ENCODE results near the gene NAP1L4.

NAP1L4 gene

DNA sequence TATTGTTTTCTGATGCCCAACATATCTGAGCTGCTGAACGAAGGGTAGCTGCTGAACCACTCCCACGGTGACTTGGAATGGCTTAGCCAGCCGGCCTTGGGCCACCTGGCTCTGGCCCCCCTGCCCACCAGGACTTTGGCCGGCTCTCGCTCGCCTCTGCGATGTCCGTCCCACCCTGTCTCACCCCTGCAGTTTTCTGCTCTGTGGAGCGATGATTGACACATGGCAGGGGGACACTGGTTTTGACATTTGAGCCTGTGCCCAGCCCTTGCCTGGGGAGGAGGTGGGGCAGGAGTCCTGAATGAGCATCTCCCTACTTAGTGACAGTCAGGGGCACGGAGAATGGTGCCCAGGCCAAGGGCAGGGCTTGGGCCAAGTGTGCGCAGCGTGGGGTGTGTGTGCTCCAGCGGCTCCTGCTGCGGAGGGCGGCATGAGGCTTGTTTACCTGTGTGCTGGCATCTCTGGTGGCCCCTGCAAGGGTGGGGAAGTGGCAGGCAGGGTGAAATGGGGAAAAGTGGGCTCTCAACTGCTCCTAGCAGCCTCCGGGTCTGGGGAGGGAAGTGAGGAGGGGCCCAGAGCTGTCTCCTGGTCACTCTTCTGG, 90.8 kb downstream of the NAP1L4 start:
- TF ChIP-seq, protein P1, sequence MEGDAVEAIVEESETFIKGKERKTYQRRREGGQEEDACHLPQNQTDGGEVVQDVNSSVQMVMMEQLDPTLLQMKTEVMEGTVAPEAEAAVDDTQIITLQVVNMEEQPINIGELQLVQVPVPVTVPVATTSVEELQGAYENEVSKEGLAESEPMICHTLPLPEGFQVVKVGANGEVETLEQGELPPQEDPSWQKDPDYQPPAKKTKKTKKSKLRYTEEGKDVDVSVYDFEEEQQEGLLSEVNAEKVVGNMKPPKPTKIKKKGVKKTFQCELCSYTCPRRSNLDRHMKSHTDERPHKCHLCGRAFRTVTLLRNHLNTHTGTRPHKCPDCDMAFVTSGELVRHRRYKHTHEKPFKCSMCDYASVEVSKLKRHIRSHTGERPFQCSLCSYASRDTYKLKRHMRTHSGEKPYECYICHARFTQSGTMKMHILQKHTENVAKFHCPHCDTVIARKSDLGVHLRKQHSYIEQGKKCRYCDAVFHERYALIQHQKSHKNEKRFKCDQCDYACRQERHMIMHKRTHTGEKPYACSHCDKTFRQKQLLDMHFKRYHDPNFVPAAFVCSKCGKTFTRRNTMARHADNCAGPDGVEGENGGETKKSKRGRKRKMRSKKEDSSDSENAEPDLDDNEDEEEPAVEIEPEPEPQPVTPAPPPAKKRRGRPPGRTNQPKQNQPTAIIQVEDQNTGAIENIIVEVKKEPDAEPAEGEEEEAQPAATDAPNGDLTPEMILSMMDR (IDR thresholded peaks at IDR 0.05; ENCODE audit: insufficient read depth, low read depth, low read length, missing control alignments) = no peak
- no peak overlapping the region; the same call in 1 of the 2 replicates for H3K4me3 ChIP-seq (ENCODE audit: low read depth, low read length)
- no peak for DNase-seq (ENCODE audit: low read depth)

DNA sequence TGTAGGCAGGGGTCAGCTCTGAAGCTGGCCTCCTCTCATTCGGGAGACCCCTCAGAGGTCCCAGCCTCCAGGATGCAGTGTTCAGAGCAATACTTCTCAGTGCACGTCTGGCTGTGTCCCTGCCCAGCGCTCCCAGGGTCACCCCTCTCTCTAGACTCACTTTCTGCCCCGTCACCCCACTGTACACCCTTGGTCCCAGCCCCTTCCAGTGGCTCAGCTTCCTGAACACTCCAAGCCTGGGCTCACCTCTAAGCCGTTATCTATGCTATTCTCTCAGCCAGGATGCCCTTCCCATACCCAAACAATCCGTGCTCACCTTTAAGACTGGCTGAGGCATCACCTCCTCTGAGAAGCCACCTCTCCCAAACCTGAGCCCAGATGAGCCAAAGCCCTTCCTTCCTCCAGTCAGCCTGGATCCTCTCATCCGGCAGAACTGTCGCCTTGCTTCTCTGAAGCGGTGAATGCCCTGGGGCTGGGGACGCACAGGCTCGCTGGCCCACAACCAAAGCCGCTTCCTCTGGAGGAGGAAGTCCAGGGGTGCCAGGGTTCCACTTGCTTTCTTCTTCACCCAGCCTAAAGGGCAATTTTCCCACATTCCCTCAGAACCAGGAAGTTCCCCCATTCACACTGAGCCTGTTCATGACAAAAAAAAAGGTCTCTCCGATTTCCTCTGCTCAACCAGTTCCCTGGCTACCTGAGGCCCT, 92.9 kb downstream of the NAP1L4 start:
- TF ChIP-seq, protein P1 (IDR thresholded peaks at IDR 0.05; ENCODE audit: insufficient read depth, low read depth, low read length, missing control alignments) = no peak
- no peak overlapping the region for H3K4me3 ChIP-seq (ENCODE audit: low read depth, low read length)
- no peak for DNase-seq (ENCODE audit: low read depth)

DNA sequence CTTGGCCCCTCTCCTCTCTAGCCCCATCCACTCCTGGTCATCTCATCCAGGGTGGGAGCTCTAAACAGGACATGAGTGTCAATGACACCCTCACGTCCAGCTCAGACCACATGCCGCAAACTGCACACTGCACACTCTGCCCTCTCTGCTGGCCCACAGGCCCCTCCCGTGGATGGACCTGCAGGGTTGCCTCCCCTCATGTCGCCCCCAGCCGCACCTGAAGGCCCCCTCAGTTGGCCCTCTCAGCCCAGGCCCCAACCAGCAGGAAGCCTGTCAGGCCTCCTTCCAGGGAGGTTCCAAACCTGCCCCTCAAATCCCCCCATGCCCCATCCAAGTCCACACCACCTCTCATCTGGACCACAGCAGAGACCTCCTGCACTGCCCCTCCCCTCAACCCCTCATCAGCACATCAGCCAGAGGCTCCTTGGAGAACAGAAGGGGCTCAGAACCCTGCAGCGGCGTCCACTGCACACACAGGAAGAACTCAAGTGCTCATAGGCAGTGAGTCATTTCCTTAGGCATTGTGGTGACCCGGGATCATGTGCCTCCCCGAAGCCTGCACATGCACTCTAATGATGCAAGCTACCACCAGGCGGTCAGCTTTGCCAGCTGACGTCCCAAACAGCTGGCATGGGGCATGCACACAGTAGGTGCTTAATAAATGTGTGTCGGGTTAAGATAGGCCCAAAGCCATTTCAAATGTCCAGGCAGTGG, 93.6 kb downstream of the NAP1L4 start:
- DNase-seq (ENCODE audit: low read depth) = peak; percentile 57
- TF ChIP-seq, protein P1 (IDR thresholded peaks at IDR 0.05; ENCODE audit: insufficient read depth, low read depth, low read length, missing control alignments) = no peak
- no peak overlapping the region for H3K4me3 ChIP-seq (ENCODE audit: low read depth, low read length)

GRCh38 chr11:2897048-2897447, 95.1 kb downstream of the NAP1L4 start:
- TF ChIP-seq, protein P1 (IDR thresholded peaks at IDR 0.05; ENCODE audit: insufficient read depth, low read depth, low read length, missing control alignments) = no peak
- no peak overlapping the region for H3K4me3 ChIP-seq (ENCODE audit: low read depth, low read length)
- no peak for DNase-seq (ENCODE audit: low read depth)

GRCh38 chr11:2896047-2896446, 96.1 kb downstream of the NAP1L4 start:
- no peak for DNase-seq (ENCODE audit: low read depth)
- H3K4me3 ChIP-seq (ENCODE audit: low read depth, low read length) = no peak overlapping the region
- TF ChIP-seq, protein P1 (IDR thresholded peaks at IDR 0.05; ENCODE audit: insufficient read depth, low read depth, low read length, missing control alignments) = no peak
